KMS-11 (cell line): ENCODE data around the gene CSRNP3.

ENCODE experiments used
- H2AFZ ChIP-seq: fragments of 200-600 bp; sonication (generic); 2 replicates; pipeline ENCODE4 v1.6.1; 2016; ENCODE audit warnings: antibody characterized with exemption, mixed run types, low read depth
- H3K27ac ChIP-seq: fragments of 200-600 bp; sonication (generic); 2 replicates; pipeline ENCODE4 v1.6.1; 2016; ENCODE audit warnings: mild to moderate bottlenecking, mixed run types
- H3K27me3 ChIP-seq: fragments of 200-600 bp; sonication (generic); 2 replicates; pipeline ENCODE4 v1.6.1; 2017; ENCODE audit warnings: mild to moderate bottlenecking, low read depth, mixed run types, moderate library complexity; ENCODE audit not compliant: insufficient read depth
- H3K36me3 ChIP-seq: fragments of 200-600 bp; sonication (generic); 2 replicates; pipeline ENCODE4 v1.6.1; 2017; ENCODE audit warnings: mild to moderate bottlenecking, mixed run types; ENCODE audit not compliant: insufficient read depth
- H3K4me1 ChIP-seq: fragments of 200-600 bp; sonication (generic); 2 replicates; pipeline ENCODE4 v1.6.1; 2016; ENCODE audit warnings: mild to moderate bottlenecking, low read depth, mixed run types; ENCODE audit not compliant: poor library complexity, severe bottlenecking
- H3K4me2 ChIP-seq: fragments of 200-600 bp; sonication (generic); 2 replicates; pipeline ENCODE4 v1.7.0; 2016; ENCODE audit warnings: mild to moderate bottlenecking, mixed run types
- H3K4me3 ChIP-seq: fragments of 200-600 bp; sonication (generic); IDR thresholded peaks from 2 replicates; pipeline ENCODE4 v1.6.1; 2017; ENCODE audit warnings: low read depth, low read length, mixed read lengths; ENCODE audit not compliant: insufficient read depth
- H3K79me2 ChIP-seq: fragments of 200-600 bp; sonication (generic); 2 replicates; pipeline ENCODE4 v1.6.1; 2016; ENCODE audit warnings: low read depth, mixed run types; ENCODE audit not compliant: insufficient read depth
- H3K9ac ChIP-seq: fragments of 200-600 bp; sonication (generic); 2 replicates; pipeline ENCODE4 v1.6.1; 2016; ENCODE audit warnings: mild to moderate bottlenecking, mixed run types
- H4K20me1 ChIP-seq: fragments of 200-600 bp; sonication (generic); 2 replicates; pipeline ENCODE4 v1.6.1; 2016; ENCODE audit warnings: mild to moderate bottlenecking, mixed run types; ENCODE audit not compliant: insufficient read depth
- TF ChIP-seq, protein P1 (sequence below): fragments of 200-600 bp; sonication (generic); conservative IDR thresholded peaks from 2 replicates; pipeline ENCODE4 v1.6.1; 2017; ENCODE audit warnings: low read depth, mild to moderate bottlenecking, antibody characterized with exemption, low read length, moderate library complexity, mixed read lengths

CSRNP3 gene

DNA sequence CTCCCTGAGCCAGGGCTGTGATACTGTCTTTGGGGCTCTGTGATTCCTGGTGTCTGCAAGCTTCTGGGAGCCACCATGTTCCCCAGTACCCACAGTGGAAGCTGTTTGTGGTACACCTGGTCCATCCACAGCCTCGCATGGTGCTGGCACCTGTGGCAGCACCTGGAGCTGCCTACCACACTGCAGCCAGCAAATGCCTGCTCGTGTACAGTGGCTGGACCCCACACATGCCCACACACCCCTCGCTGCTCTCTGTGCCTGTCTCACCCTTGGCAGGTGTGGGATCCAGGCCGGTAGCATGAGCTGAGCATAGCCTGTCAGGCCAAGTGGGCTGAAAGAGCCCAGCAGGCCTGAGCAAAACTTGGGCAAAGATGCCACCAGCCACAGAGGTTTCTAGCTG lies 41.8 kb upstream of the CSRNP3 start:
- Histone ChIP-seq H3K27ac (no peak overlapping the region), H2AFZ (no peak overlapping the region), H3K27me3 (no peaks in the 10 kb centered on the region), H3K36me3 (no peaks in the 10 kb centered on the region), H3K79me2 (no peaks in the 10 kb centered on the region), H4K20me1 (no peaks in the 10 kb centered on the region), H3K4me3 (no peak overlapping the region), H3K9ac (no peak overlapping the region), H3K4me2 (no peak overlapping the region), H3K4me1 (no peaks in the 10 kb centered on the region)
- TF ChIP-seq, protein P1, sequence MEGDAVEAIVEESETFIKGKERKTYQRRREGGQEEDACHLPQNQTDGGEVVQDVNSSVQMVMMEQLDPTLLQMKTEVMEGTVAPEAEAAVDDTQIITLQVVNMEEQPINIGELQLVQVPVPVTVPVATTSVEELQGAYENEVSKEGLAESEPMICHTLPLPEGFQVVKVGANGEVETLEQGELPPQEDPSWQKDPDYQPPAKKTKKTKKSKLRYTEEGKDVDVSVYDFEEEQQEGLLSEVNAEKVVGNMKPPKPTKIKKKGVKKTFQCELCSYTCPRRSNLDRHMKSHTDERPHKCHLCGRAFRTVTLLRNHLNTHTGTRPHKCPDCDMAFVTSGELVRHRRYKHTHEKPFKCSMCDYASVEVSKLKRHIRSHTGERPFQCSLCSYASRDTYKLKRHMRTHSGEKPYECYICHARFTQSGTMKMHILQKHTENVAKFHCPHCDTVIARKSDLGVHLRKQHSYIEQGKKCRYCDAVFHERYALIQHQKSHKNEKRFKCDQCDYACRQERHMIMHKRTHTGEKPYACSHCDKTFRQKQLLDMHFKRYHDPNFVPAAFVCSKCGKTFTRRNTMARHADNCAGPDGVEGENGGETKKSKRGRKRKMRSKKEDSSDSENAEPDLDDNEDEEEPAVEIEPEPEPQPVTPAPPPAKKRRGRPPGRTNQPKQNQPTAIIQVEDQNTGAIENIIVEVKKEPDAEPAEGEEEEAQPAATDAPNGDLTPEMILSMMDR, result no peak

GRCh38 chr2:165428926-165429325 lies 40.6 kb upstream of the CSRNP3 start:
- no peak overlapping the region for H3K4me3 ChIP-seq

DNA sequence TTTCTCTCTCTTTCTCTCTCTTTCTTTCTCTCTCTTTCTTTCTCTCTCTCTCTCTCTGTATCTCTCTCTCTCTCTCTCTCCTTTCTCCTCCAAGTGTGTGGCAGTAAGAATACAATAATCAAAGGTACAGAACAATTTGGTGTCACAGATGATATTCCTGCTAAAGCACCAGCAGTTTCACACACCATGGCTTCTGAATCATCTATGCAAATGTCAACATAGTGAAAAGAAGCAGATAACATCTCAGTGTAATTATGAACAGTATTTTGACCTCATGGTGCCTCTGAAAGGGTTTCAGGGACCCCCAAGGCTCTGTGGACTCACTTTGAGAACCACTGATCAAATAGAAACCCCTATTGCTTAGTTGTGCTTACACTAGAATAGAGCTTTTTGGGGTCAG lies 38.5 kb upstream of the CSRNP3 start:
- H3K79me2 ChIP-seq, result no peaks in the 10 kb centered on the region
- TF ChIP-seq, protein P1, result no peak
- H3K27ac ChIP-seq, result no peak overlapping the region
- H3K36me3 ChIP-seq, result no peaks in the 10 kb centered on the region
- H4K20me1 ChIP-seq, result no peaks in the 10 kb centered on the region
- no peak overlapping the region for H2AFZ ChIP-seq
- H3K4me1 ChIP-seq, result peaks cover 4% of the 10 kb centered on the region
- no peaks in the 10 kb centered on the region for H3K27me3 ChIP-seq
- H3K9ac ChIP-seq, result no peak overlapping the region
- no peak overlapping the region for H3K4me2 ChIP-seq
- no peak overlapping the region for H3K4me3 ChIP-seq

More at GRCh38 chr2:165428926-165429325, 40.6 kb upstream of the CSRNP3 start:
- Histone ChIP-seq H3K9ac (no peak overlapping the region), H2AFZ (no peak overlapping the region), H3K27ac (no peak overlapping the region), H3K27me3 (no peaks in the 10 kb centered on the region), H3K79me2 (no peaks in the 10 kb centered on the region), H3K4me2 (no peak overlapping the region), H3K4me1 (no peaks in the 10 kb centered on the region), H3K36me3 (no peaks in the 10 kb centered on the region), H4K20me1 (no peaks in the 10 kb centered on the region)
- TF ChIP-seq, protein P1, result no peak

DNA sequence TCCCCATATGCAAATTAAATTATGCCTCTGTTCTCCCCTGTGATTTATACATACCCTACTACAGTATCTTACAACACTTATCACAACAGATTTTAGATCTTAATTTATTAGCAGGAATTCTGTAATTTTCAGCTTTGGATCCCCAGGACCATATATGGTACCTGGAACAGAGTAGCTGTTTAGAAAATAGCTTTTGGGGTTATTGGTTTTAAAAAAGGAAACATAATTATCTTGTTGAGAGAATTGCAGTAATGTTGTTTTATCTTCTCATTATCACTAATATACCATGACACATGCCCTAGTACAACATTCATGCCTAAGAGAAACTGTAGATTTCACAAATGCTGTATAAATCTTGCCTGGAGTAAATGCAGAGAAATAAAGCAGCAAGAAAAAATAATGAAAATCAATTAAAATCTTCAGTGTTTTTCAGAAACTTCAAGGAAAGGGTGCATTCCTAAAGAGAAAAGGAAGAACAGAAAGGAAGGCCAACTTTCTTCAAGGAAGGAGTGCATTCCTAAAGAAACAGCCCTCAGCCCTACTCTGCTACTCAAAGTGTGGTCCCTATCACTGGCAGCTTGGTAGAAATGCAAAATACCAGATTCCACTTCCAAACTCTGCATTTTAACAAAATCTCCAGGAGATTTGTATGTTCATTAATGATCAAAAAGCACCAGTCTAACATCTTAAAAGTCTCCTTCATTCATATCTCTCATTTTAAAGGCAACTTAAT lies 37.1 kb upstream of the CSRNP3 start:
- no peak overlapping the region for H2AFZ ChIP-seq
- no peaks in the 10 kb centered on the region for H4K20me1 ChIP-seq
- H3K27me3 ChIP-seq, result no peaks in the 10 kb centered on the region
- TF ChIP-seq, protein P1, result no peak
- no peak overlapping the region for H3K27ac ChIP-seq
- no peak overlapping the region for H3K9ac ChIP-seq
- no peak overlapping the region for H3K4me3 ChIP-seq
- no peak overlapping the region for H3K4me2 ChIP-seq
- no peaks in the 10 kb centered on the region for H3K36me3 ChIP-seq
- H3K4me1 ChIP-seq, result peaks cover 16% of the 10 kb centered on the region
- H3K79me2 ChIP-seq, result no peaks in the 10 kb centered on the region
